T47D (cell line): ENCODE measurements around the gene SVBP.

Experiments
- DNase-seq, 2 experiments: peaks; one replicate each; pipeline versions ENCODE4 v3.0.0 to v3.0.0-alpha.2; 2011 to 2012; ENCODE audit warnings: low read depth in 1 of 2, low spot score in 1 of 2
- JUND ChIP-seq: IDR thresholded peaks from 2 replicates; pipeline ENCODE4 v1.6.1; 2012; ENCODE audit warnings: low read depth
- in situ Hi-C: cut with HindIII; loops from 2 replicates; pipeline ENCODE4 v1.10.0; 2016; ENCODE audit warnings: low sequenced_read_pairs, low pct_unique_long_range_greater_than_20kb

The SVBP gene

GRCh38 chr1:42807056-42807668 lies 10.0 kb downstream of the SVBP start:
- no peak for DNase-seq
- in situ Hi-C loops = no loop called here
- no peak for TF ChIP-seq JUND

- in situ Hi-C loops = no loop called here
- DNase-seq = no peak
- no peak for TF ChIP-seq JUND
Measured at GRCh38 chr1:42806593-42806992, 10.6 kb downstream of the SVBP start.

- in situ Hi-C loops = no loop called here
- TF ChIP-seq JUND = no peak
- DNase-seq = no peak
Measured at GRCh38 chr1:42806171-42806570, 11.0 kb downstream of the SVBP start.

- no peak for DNase-seq
- in situ Hi-C loops = no loop called here
- TF ChIP-seq JUND = no peak
Measured at GRCh38 chr1:42801832-42802473, 15.2 kb downstream of the SVBP start.

GRCh38 chr1:42797979-42798378 lies 19.2 kb downstream of the SVBP start:
- in situ Hi-C loops = no loop called here
- no peak for DNase-seq
- TF ChIP-seq JUND = no peak

- TF ChIP-seq JUND = no peak
- in situ Hi-C loops = no loop called here
- DNase-seq = no peak
Measured at GRCh38 chr1:42797414-42797813, 19.8 kb downstream of the SVBP start.

- no peak for TF ChIP-seq JUND
- DNase-seq = no peak
- in situ Hi-C loops = no loop called here
Measured at GRCh38 chr1:42793824-42794223, 23.4 kb downstream of the SVBP start.

- no peak for DNase-seq
- in situ Hi-C loops = no loop called here
- no peak for TF ChIP-seq JUND
Measured at GRCh38 chr1:42788021-42788420, 29.2 kb downstream of the SVBP start.

- in situ Hi-C loops = no loop called here
- no peak for TF ChIP-seq JUND
- no peak for DNase-seq
Measured at GRCh38 chr1:42786097-42786496, 31.1 kb downstream of the SVBP start.

- DNase-seq = no peak
- no peak for TF ChIP-seq JUND
- in situ Hi-C loops = no loop called here
Measured at GRCh38 chr1:42784946-42785693, 32.1 kb downstream of the SVBP start, which contains the start of gene TMEM269. TSS of gene TMEM269 (plus strand) at chr1:42784991. CDS start at chr1:42789894, 4,903 bp downstream.

GRCh38 chr1:42784547-42784945 lies 32.7 kb downstream of the SVBP start:
- in situ Hi-C loops = no loop called here
- no peak for TF ChIP-seq JUND
- no peak for DNase-seq

GRCh38 chr1:42783092-42783491 lies 34.1 kb downstream of the SVBP start:
- in situ Hi-C loops = no loop called here
- DNase-seq = no peak
- TF ChIP-seq JUND = no peak

- DNase-seq = no peak
- in situ Hi-C loops = no loop called here
- no peak for TF ChIP-seq JUND
Measured at GRCh38 chr1:42780176-42780575, 37.0 kb downstream of the SVBP start.
